Natural killer cell (primary cell): ENCODE measurements around the gene UBAP1L. TPM values are rescaled to one million over a fixed set of nuclear protein-coding genes. Genes with fewer than 3 reads are reported as not detected.

Experiments
- ATAC-seq, 3 donors: fragments of 150-1000 bp in 2 of 3; fragments of 200-7000 bp in 1 of 3; cut with Tn5 transposase; 1 replicate in 1 of 3; 2 replicates in 2 of 3; pipeline ENCODE4 v1.10.0; 2021; ENCODE audit warnings: mild to moderate bottlenecking in 2 of 3, moderate library complexity in 2 of 3
- DNase-seq, 2 donors: peaks; one replicate each; pipeline versions ENCODE4 v3.0.0 to v3.0.0-alpha.2; 2013 to 2021; ENCODE audit warnings: mixed read lengths in 1 of 2
- H3K27ac ChIP-seq: one replicate; pipeline ENCODE4 v1.5.1; 2013; ENCODE audit warnings: mild to moderate bottlenecking, low read length
- H3K27me3 ChIP-seq: one replicate; pipeline ENCODE4 v1.6.1; 2013; ENCODE audit warnings: low read length; ENCODE audit not compliant: control insufficient read depth, insufficient read depth
- H3K36me3 ChIP-seq: one replicate; pipeline ENCODE4 v1.6.1; 2013; ENCODE audit warnings: low read length; ENCODE audit not compliant: control insufficient read depth, insufficient read depth
- H3K4me1 ChIP-seq: one replicate; pipeline ENCODE4 v1.6.1; 2013; ENCODE audit warnings: low read length; ENCODE audit not compliant: control insufficient read depth, insufficient read depth
- H3K4me3 ChIP-seq: one replicate; pipeline ENCODE4 v1.5.1; 2013; ENCODE audit warnings: low read length
- H3K9me3 ChIP-seq: one replicate; pipeline ENCODE4 v1.6.1; 2013; ENCODE audit warnings: low read length; ENCODE audit not compliant: control insufficient read depth, insufficient read depth
- H3K27ac Mint-ChIP-seq, 2 donors: one replicate each; pipeline ENCODE4 v1.8.0; 2022; ENCODE audit warnings: mild to moderate bottlenecking in 2 of 2, mixed read lengths in 2 of 2, moderate library complexity in 1 of 2
- H3K27me3 Mint-ChIP-seq, 2 donors: one replicate each; pipeline ENCODE4 v1.8.0; 2022; ENCODE audit warnings: low read depth in 2 of 2, mixed read lengths in 2 of 2
- H3K36me3 Mint-ChIP-seq: one replicate; pipeline ENCODE4 v1.8.0; 2022; ENCODE audit warnings: mixed read lengths
- H3K4me1 Mint-ChIP-seq, 2 donors: one replicate each; pipeline ENCODE4 v1.8.0; 2022; ENCODE audit warnings: mixed read lengths in 2 of 2
- H3K4me3 Mint-ChIP-seq: one replicate; pipeline ENCODE4 v1.8.0; 2022; ENCODE audit warnings: mild to moderate bottlenecking, moderate library complexity, mixed read lengths
- H3K9me3 Mint-ChIP-seq, 2 donors: one replicate each; pipeline ENCODE4 v1.8.0; 2022; ENCODE audit warnings: mixed read lengths in 2 of 2
- CTCF ChIP-seq: fragments of 200-600 bp; IDR thresholded peaks from one replicate; pipeline ENCODE4 v1.8.0; 2022; ENCODE audit warnings: antibody characterized with exemption
- WGBS: methylation state at CpG from one replicate; pipeline ENCODE4 v1.1.7; 2013; ENCODE audit warnings: missing lambda C conversion rate; ENCODE audit not compliant: insufficient coverage; 5-methylcytosine and 5-hydroxymethylcytosine counted together
- intact Hi-C: fragments of 100-400 bp; cut with micrococcal nuclease; formaldehyde crosslinking; loops from one replicate; pipeline ENCODE4 v1.14.2; 2022
- total RNA-seq, 4 donors: library from RNA; stranded (reverse); fragments of 120-200 nt in 1 of 4; gene quantifications; one replicate each; pipeline versions ENCODE4 v1.2.3 to v1.2.4, GENCODE V29; 2013 to 2022

The UBAP1L gene
- total RNA-seq, 3 donors from 2014 or later (not counting 1 experiment from before 2014, with no cell fraction given), result 4.3 to 8.0 (median 7.5) TPM

- intact Hi-C loops, result no loop called here
- Histone ChIP-seq H3K4me3 (no peak overlapping the region), H3K4me1 (peaks cover 10% of the 10 kb centered on the region), H3K36me3 (no peaks in the 10 kb centered on the region), H3K27me3 (no peaks in the 10 kb centered on the region), H3K27ac (no peak overlapping the region), H3K9me3 (no peaks in the 10 kb centered on the region)
- H3K9me3 Mint-ChIP-seq, result no peaks in the 10 kb centered on the region
- no peaks in the 10 kb centered on the region for H3K36me3 Mint-ChIP-seq
- no peak for TF ChIP-seq CTCF
- H3K27me3 Mint-ChIP-seq, result no peaks in the 10 kb centered on the region
- ATAC-seq (no peak), DNase-seq (no peak)
- no peak overlapping the region for H3K4me3 Mint-ChIP-seq
- H3K27ac Mint-ChIP-seq, result no peak overlapping the region
- peaks cover 12 to 14% of the 10 kb centered on the region in 2 donors for H3K4me1 Mint-ChIP-seq
- 100% methylated on average over 1 of the region's 2 CpGs for WGBS
Measured at GRCh38 chr15:65052956-65053355, 62.0 kb downstream of the UBAP1L start.

- no peaks in the 10 kb centered on the region for H3K9me3 Mint-ChIP-seq
- peak overlapping the region in 1 of 2 donors; percentile 63 for H3K27ac Mint-ChIP-seq
- no peaks in the 10 kb centered on the region for H3K36me3 Mint-ChIP-seq
- WGBS, result 95% methylated on average over 2 of the region's 2 CpGs
- intact Hi-C loops, result no loop called here
- H3K4me3 Mint-ChIP-seq, result no peak overlapping the region
- Histone ChIP-seq H3K4me3 (no peak overlapping the region), H3K27ac (no peak overlapping the region), H3K36me3 (no peaks in the 10 kb centered on the region), H3K4me1 (peaks cover 10% of the 10 kb centered on the region), H3K9me3 (no peaks in the 10 kb centered on the region), H3K27me3 (no peaks in the 10 kb centered on the region)
- no peak for DNase-seq
- ATAC-seq, result no peak
- no peak for TF ChIP-seq CTCF
- peaks cover 12 to 14% of the 10 kb centered on the region in 2 donors for H3K4me1 Mint-ChIP-seq
- peaks cover 0 to 3% of the 10 kb centered on the region in 2 donors for H3K27me3 Mint-ChIP-seq
Measured at GRCh38 chr15:65051266-65051665, 63.7 kb downstream of the UBAP1L start.

GRCh38 chr15:65050270-65050669, 64.7 kb downstream of the UBAP1L start:
- Mint-ChIP-seq H3K27ac (peak overlapping the region; percentile 16 to 81), H3K4me3 (peak overlapping the region; percentile 49), H3K9me3 (no peaks in the 10 kb centered on the region), H3K4me1 (peaks cover 12 to 14% of the 10 kb centered on the region in 2 donors), H3K36me3 (no peaks in the 10 kb centered on the region), H3K27me3 (peaks cover 0 to 3% of the 10 kb centered on the region in 2 donors)
- no peak overlapping the region for H3K4me3 ChIP-seq
- H3K27me3 ChIP-seq, result no peaks in the 10 kb centered on the region
- TF ChIP-seq CTCF, result no peak
- DNase-seq, result no peak
- peaks cover 10% of the 10 kb centered on the region for H3K4me1 ChIP-seq
- intact Hi-C loops, result no loop called here
- no peak for ATAC-seq
- no peaks in the 10 kb centered on the region for H3K36me3 ChIP-seq
- WGBS, result 50% methylated on average over 3 of the region's 4 CpGs
- H3K27ac ChIP-seq, result no peak overlapping the region
- no peaks in the 10 kb centered on the region for H3K9me3 ChIP-seq

DNA sequence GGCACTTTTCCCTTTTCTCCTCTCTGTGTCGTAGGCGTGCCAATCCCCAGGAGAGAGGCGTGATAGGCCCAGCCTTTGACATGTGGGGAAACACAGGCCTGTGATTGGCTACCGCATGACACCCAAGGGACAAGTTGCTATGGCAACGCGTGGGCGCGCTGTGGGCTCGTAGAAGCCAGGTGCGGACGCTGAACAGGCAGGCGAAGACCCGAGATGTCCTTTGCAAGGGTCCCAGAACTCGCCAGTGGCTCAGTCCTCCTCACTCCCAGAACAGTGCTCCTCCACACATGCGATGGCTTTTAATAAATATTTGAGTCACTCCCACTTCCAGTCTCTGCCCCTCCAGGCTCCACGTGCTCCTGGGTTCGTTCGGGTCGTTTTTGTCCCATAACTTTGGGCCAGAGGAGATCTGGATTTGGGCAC, 65.6 kb downstream of the UBAP1L start:
- Mint-ChIP-seq H3K4me1 (peaks cover 12 to 14% of the 10 kb centered on the region in 2 donors), H3K27me3 (peaks cover 0 to 3% of the 10 kb centered on the region in 2 donors), H3K4me3 (peak overlapping the region; percentile 79), H3K36me3 (no peaks in the 10 kb centered on the region), H3K9me3 (no peaks in the 10 kb centered on the region), H3K27ac (peak overlapping the region; percentile 66 to 81)
- WGBS, result under 1% methylated on average over 19 of the region's 19 CpGs
- Histone ChIP-seq H3K36me3 (no peaks in the 10 kb centered on the region), H3K4me1 (peaks cover 10% of the 10 kb centered on the region), H3K9me3 (no peaks in the 10 kb centered on the region), H3K4me3 (peak overlapping the region; percentile 6), H3K27ac (no peak overlapping the region), H3K27me3 (no peaks in the 10 kb centered on the region)
- ATAC-seq (peak; percentile 92 to 99 (median 98)), DNase-seq (peak; percentile 76 to 95)
- intact Hi-C loops, result no loop called here
- no peak for TF ChIP-seq CTCF
